H1 (cell line): ENCODE data around the gene FOXL3. TPM values are rescaled to one million over a fixed set of nuclear protein-coding genes. Genes with fewer than 3 reads are reported as not detected.

Experiments
- CTCF ChIA-PET: fragments of 300-600 bp; sonication (Branson Sonifier 250); formaldehyde crosslinking; loops from one replicate; lab custom pipeline; 2021; ENCODE audit not compliant: partially characterized antibody; lab: Charles Lee
- POLR2A ChIA-PET: fragments of 300-600 bp; sonication (Branson Sonifier 250); formaldehyde crosslinking; loops from one replicate; lab custom pipeline; 2021; ENCODE audit warnings: inconsistent platforms; ENCODE audit not compliant: partially characterized antibody; lab: Charles Lee
- DNase-seq, 2 experiments: peaks; one replicate each; pipeline versions ENCODE4 v3.0.0 to v3.0.0-alpha.2; 2010 to 2022; ENCODE audit warnings: low spot score in 2 of 2, low read depth in 1 of 2, mixed read lengths in 1 of 2
- FAIRE-seq: peaks from 2 replicates; lab custom pipeline; 2011; peaks lifted over from hg19 to GRCh38; lab: Jason Lieb, UNC
- H2AFZ ChIP-seq: 2 replicates; pipeline ENCODE4 v1.8.1; 2012; ENCODE audit warnings: low read length, inconsistent platforms
- H2AK5ac ChIP-seq: 2 replicates; pipeline ENCODE4 v1.6.1; 2013; ENCODE audit warnings: low read depth, low read length
- H2BK120ac ChIP-seq: replicated peaks from 2 replicates; pipeline ENCODE3; 2013; ENCODE audit warnings: low read depth, low read length, inconsistent platforms
- H2BK12ac ChIP-seq: 2 replicates; pipeline ENCODE4 v1.6.1; 2013; ENCODE audit warnings: low read depth, low read length
- H2BK15ac ChIP-seq: 2 replicates; pipeline ENCODE4 v1.6.1; 2013; ENCODE audit warnings: low read length
- H2BK20ac ChIP-seq: 2 replicates; pipeline ENCODE4 v1.6.1; 2013; ENCODE audit warnings: low read length
- H2BK5ac ChIP-seq: 2 replicates; pipeline ENCODE4 v1.6.1; 2013; ENCODE audit warnings: low read depth, low read length
- H3K14ac ChIP-seq: 2 replicates; pipeline ENCODE4 v1.6.1; 2013; ENCODE audit warnings: inconsistent platforms; ENCODE audit not compliant: insufficient read length
- H3K18ac ChIP-seq: 2 replicates; pipeline ENCODE4 v1.6.1; 2013; ENCODE audit warnings: low read length; ENCODE audit errors: extremely low read depth
- H3K23ac ChIP-seq: 2 replicates; pipeline ENCODE4 v1.6.1; 2013; ENCODE audit warnings: inconsistent platforms; ENCODE audit not compliant: insufficient read length
- H3K23me2 ChIP-seq: 2 replicates; pipeline ENCODE4 v1.6.1; 2013; ENCODE audit warnings: low read depth, low read length
- H3K27ac ChIP-seq: 2 replicates; pipeline ENCODE4 v1.6.1; 2011; ENCODE audit warnings: low read depth, low read length, inconsistent platforms
- H3K27me3 ChIP-seq, 4 experiments: replicated peaks in 1 of 4; 1 replicate in 1 of 4; 2 replicates in 3 of 4; pipeline versions ENCODE4 v1.6.1 to v1.8.1; 2011 to 2013; ENCODE audit warnings: low read length in 3 of 4, mild to moderate bottlenecking in 3 of 4, inconsistent platforms in 2 of 4, mixed read lengths in 2 of 4, moderate library complexity in 1 of 4; ENCODE audit not compliant: control insufficient read depth in 3 of 4, insufficient read depth in 3 of 4; ENCODE audit errors: extremely low read depth in 1 of 4
- H3K36me3 ChIP-seq, 4 experiments: 2 replicates each; pipeline versions ENCODE4 v1.6.1 to v1.8.1; 2011 to 2013; ENCODE audit warnings: mild to moderate bottlenecking in 4 of 4, low read length in 3 of 4, moderate library complexity in 2 of 4, control low read depth in 1 of 4, inconsistent platforms in 1 of 4; ENCODE audit not compliant: insufficient read depth in 4 of 4, control insufficient read depth in 2 of 4
- H3K4ac ChIP-seq: replicated peaks from 2 replicates; pipeline ENCODE3; 2013; ENCODE audit warnings: low read length, low read depth, mixed read lengths, inconsistent platforms; ENCODE audit not compliant: insufficient read length
- H3K4me1 ChIP-seq, 4 experiments: replicated peaks in 1 of 4; 1 replicate in 1 of 4; 2 replicates in 3 of 4; pipeline versions ENCODE4 v1.6.1 to v1.8.1; 2011 to 2013; ENCODE audit warnings: low read length in 3 of 4, inconsistent platforms in 2 of 4, mixed read lengths in 1 of 4; ENCODE audit not compliant: insufficient read depth in 4 of 4, control insufficient read depth in 3 of 4
- H3K4me2 ChIP-seq, 2 experiments: 2 replicates each; pipeline versions ENCODE4 v1.6.1 to v1.8.1; 2011 to 2013; ENCODE audit warnings: low read depth in 2 of 2, low read length in 2 of 2, control low read depth in 1 of 2, inconsistent platforms in 1 of 2, mild to moderate bottlenecking in 1 of 2; ENCODE audit not compliant: insufficient read depth in 1 of 2
- H3K4me3 ChIP-seq, 4 experiments: fragments of 200-600, 300-600 bp in 1 of 4; sonication (generic), shearing (Covaris generic), sonication (Bioruptor Twin) in 1 of 4; 2 replicates each; pipeline versions ENCODE4 v1.5.1 to v1.8.1; 2011 to 2016; ENCODE audit warnings: low read length in 4 of 4, low read depth in 3 of 4, control low read depth in 2 of 4, inconsistent platforms in 2 of 4, mild to moderate bottlenecking in 2 of 4, mixed read lengths in 1 of 4, moderate library complexity in 1 of 4; ENCODE audit not compliant: insufficient read depth in 2 of 4; ENCODE audit errors: extremely low read depth in 1 of 4
- H3K56ac ChIP-seq: replicated peaks from 2 replicates; pipeline ENCODE3; 2013; ENCODE audit warnings: low read depth, mild to moderate bottlenecking, mixed read lengths, low read length, inconsistent platforms; ENCODE audit not compliant: insufficient read length
- H3K79me1 ChIP-seq: 2 replicates; pipeline ENCODE4 v1.6.1; 2013; ENCODE audit warnings: low read depth, low read length, control low read depth
- H3K79me2 ChIP-seq, 2 experiments: 2 replicates each; pipeline versions ENCODE4 v1.6.1 to v1.8.1; 2012 to 2013; ENCODE audit warnings: low read length in 2 of 2, mild to moderate bottlenecking in 2 of 2, inconsistent platforms in 1 of 2; ENCODE audit not compliant: insufficient read depth in 2 of 2, control insufficient read depth in 1 of 2
- H3K9ac ChIP-seq, 4 experiments: replicated peaks in 1 of 4; 1 replicate in 1 of 4; 2 replicates in 3 of 4; pipeline versions ENCODE4 v1.6.1 to v1.8.1; 2011 to 2013; ENCODE audit warnings: low read depth in 3 of 4, low read length in 3 of 4, control low read depth in 2 of 4, mild to moderate bottlenecking in 2 of 4, moderate library complexity in 2 of 4, inconsistent platforms in 1 of 4; ENCODE audit errors: extremely low read depth in 1 of 4
- H3K9me3 ChIP-seq, 2 experiments: 2 replicates each; pipeline versions ENCODE4 v1.6.1 to v1.8.1; 2012 to 2013; ENCODE audit warnings: mild to moderate bottlenecking in 2 of 2, moderate library complexity in 2 of 2, control low read depth in 1 of 2, inconsistent platforms in 1 of 2, low read depth in 1 of 2, low read length in 1 of 2, mixed read lengths in 1 of 2; ENCODE audit not compliant: insufficient read depth in 2 of 2
- H4K20me1 ChIP-seq, 2 experiments: replicated peaks in 1 of 2; 2 replicates each; pipeline versions ENCODE3 to v1.8.1; 2011 to 2013; ENCODE audit warnings: inconsistent platforms in 2 of 2, low read length in 2 of 2, mild to moderate bottlenecking in 1 of 2; ENCODE audit not compliant: insufficient read depth in 2 of 2, control insufficient read depth in 1 of 2
- H4K5ac ChIP-seq: 2 replicates; pipeline ENCODE4 v1.6.1; 2013; ENCODE audit warnings: low read length, low read depth, mixed read lengths, inconsistent platforms; ENCODE audit not compliant: insufficient read length
- H4K8ac ChIP-seq: 2 replicates; pipeline ENCODE4 v1.8.0; 2013; ENCODE audit warnings: mild to moderate bottlenecking, moderate library complexity, low read length, inconsistent platforms; ENCODE audit not compliant: insufficient read depth; ENCODE audit errors: extremely low read depth
- H4K91ac ChIP-seq: replicated peaks from 2 replicates; pipeline ENCODE3; 2013; ENCODE audit warnings: low read length, mixed read lengths, inconsistent platforms; ENCODE audit not compliant: insufficient read length
- ASH2L ChIP-seq: fragments of 200-600, 300-600 bp; sonication (generic); IDR thresholded peaks from one replicate; pipeline ENCODE4 v1.7.1; 2017; ENCODE audit warnings: low read length
- BACH1 ChIP-seq: IDR thresholded peaks from 2 replicates; pipeline ENCODE4 v1.6.1; 2012; ENCODE audit warnings: low read length, improper control_type of control experiment
- CTCF ChIP-seq, 3 experiments: IDR thresholded peaks; 1 replicate in 2 of 3; 2 replicates in 1 of 3; pipeline versions ENCODE4 v1.5.1 to v1.6.1; 2011; ENCODE audit warnings: low read length in 3 of 3, mild to moderate bottlenecking in 3 of 3, inconsistent platforms in 2 of 3, low read depth in 1 of 3, moderate library complexity in 1 of 3; ENCODE audit not compliant: insufficient read depth in 1 of 3; ENCODE audit errors: control extremely low read depth in 1 of 3
- SIX5 ChIP-seq: IDR thresholded peaks from 2 replicates; pipeline ENCODE4 v1.6.1; 2011; ENCODE audit warnings: mild to moderate bottlenecking, low read depth, low read length
- TAF7 ChIP-seq: optimal IDR thresholded peaks from 2 replicates; pipeline ENCODE3; 2011; ENCODE audit warnings: low read depth, mild to moderate bottlenecking, inconsistent platforms, low read length, moderate library complexity, borderline replicate concordance
- WGBS, 2 experiments: shearing (Covaris generic) in 1 of 2; methylation state at CpG; one replicate each; pipeline versions ENCODE4 v1.1.6 to v1.1.7; 2013 to 2015; ENCODE audit warnings: low lambda C conversion rate in 2 of 2, mixed read lengths in 2 of 2, inconsistent platforms in 1 of 2, low coverage in 1 of 2, missing lambda C conversion rate in 1 of 2; ENCODE audit not compliant: insufficient replicate concordance in 2 of 2, insufficient coverage in 1 of 2, insufficient read length in 1 of 2; ENCODE audit errors: extremely low coverage in 1 of 2, missing lambda C conversion rate in 1 of 2; 5-methylcytosine and 5-hydroxymethylcytosine counted together
- polyA plus RNA-seq, 7 experiments: library from polyadenylated mRNA; depleted of rRNA in 3 of 7; stranded (reverse) in 5 of 7; unstranded in 2 of 7; fragments of >200 nt in 5 of 7; fragments of 200-250 nt in 2 of 7; gene quantifications; 1 replicate in 5 of 7; 2 replicates in 1 of 7; 4 replicates in 1 of 7; pipeline versions ENCODE4 v1.2.1 to v1.2.3, GENCODE V29; 2011 to 2013; ENCODE audit warnings: missing spikeins in 2 of 7, mixed read lengths in 2 of 7
- total RNA-seq: library from RNA; stranded (reverse); fragmentation: NEBNext Ultra II Directional; extraction: Animal tissue kit (Norgen Biotek cat#: 25700); gene quantifications from 2 replicates; pipeline ENCODE4 v1.2.1, GENCODE V29; 2021
- TF ChIP-seq, protein P1 (sequence below): IDR thresholded peaks from 2 replicates; pipeline ENCODE4 v1.6.1; 2012; ENCODE audit warnings: inconsistent platforms

FOXL3 gene
- total and polyA plus RNA-seq, 2 of the 8 experiments (the other 6 are each of a cell fraction or from before 2014, with no cell fraction given), result not detected

GRCh38 chr7:256981-257646 lies 32.9 kb upstream of the FOXL3 start:
- Histone ChIP-seq H2BK120ac (no peak overlapping the region), H2BK15ac (no peak overlapping the region), H3K23ac (no peak overlapping the region), H4K20me1 (no peaks in the 10 kb centered on the region), H4K5ac (no peak overlapping the region), H3K14ac (no peak overlapping the region), H2AFZ (no peak overlapping the region), H3K4me3 (no peak overlapping the region), H3K4me2 (no peak overlapping the region), H3K18ac (no peak overlapping the region), H3K79me1 (no peaks in the 10 kb centered on the region), H3K23me2 (no peaks in the 10 kb centered on the region), H4K8ac (no peak overlapping the region; the same call in 1 of the 2 replicates), H3K27me3 (0 out of 7 replicates have a peak, but pooled peaks cover 0 to 2% (median 0%) of the 10 kb centered on the region in 4 experiments), H3K9ac (no peak overlapping the region), H2AK5ac (no peak overlapping the region), H3K56ac (no peak overlapping the region), H2BK20ac (no peak overlapping the region), H3K79me2 (no peaks in the 10 kb centered on the region), H3K36me3 (peaks cover 5 to 81% (median 31%) of the 10 kb centered on the region in 4 experiments; a peak in 6 of 8 replicates), H3K4ac (no peak overlapping the region), H4K91ac (no peak overlapping the region), H2BK12ac (no peak overlapping the region), H3K9me3 (peaks cover 48 to 96% of the 10 kb centered on the region in 2 experiments), H3K4me1 (no peaks in the 10 kb centered on the region), H3K27ac (no peak overlapping the region), H2BK5ac (no peak overlapping the region)
- FAIRE-seq, result no peak
- 94% methylated on average over 29 of the region's 29 CpGs; no CpG with 5 or more reads in 1 of the 2 experiments for WGBS, 2 experiments
- ChIA-PET POLR2A (no interaction called here), CTCF (interaction anchor here (1.3 kb wide), 1 partner anchor 57 kb away, joined by 5 read pairs; no protein-coding TSS in a partner anchor)
- no peak for DNase-seq
- TF ChIP-seq CTCF (IDR thresholded peaks at IDR 0.05; ENCODE audit: control extremely low read depth in 1 of 3, insufficient read depth in 1 of 3, low read depth in 1 of 3, low read length in 3 of 3) (no peak), ASH2L (no peak), TAF7 (no peak), SIX5 (no peak), BACH1 (no peak)
- TF ChIP-seq, protein P1, sequence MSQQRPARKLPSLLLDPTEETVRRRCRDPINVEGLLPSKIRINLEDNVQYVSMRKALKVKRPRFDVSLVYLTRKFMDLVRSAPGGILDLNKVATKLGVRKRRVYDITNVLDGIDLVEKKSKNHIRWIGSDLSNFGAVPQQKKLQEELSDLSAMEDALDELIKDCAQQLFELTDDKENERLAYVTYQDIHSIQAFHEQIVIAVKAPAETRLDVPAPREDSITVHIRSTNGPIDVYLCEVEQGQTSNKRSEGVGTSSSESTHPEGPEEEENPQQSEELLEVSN, result no peak
